ENCODE measurements around the gene NEDD4. TPM values are rescaled to one million over a fixed set of nuclear protein-coding genes. Genes with fewer than 3 reads are reported as not detected.

NEDD4 gene
- total RNA-seq, 1 experiment from 2014 or later = 56.8 TPM

DNA sequence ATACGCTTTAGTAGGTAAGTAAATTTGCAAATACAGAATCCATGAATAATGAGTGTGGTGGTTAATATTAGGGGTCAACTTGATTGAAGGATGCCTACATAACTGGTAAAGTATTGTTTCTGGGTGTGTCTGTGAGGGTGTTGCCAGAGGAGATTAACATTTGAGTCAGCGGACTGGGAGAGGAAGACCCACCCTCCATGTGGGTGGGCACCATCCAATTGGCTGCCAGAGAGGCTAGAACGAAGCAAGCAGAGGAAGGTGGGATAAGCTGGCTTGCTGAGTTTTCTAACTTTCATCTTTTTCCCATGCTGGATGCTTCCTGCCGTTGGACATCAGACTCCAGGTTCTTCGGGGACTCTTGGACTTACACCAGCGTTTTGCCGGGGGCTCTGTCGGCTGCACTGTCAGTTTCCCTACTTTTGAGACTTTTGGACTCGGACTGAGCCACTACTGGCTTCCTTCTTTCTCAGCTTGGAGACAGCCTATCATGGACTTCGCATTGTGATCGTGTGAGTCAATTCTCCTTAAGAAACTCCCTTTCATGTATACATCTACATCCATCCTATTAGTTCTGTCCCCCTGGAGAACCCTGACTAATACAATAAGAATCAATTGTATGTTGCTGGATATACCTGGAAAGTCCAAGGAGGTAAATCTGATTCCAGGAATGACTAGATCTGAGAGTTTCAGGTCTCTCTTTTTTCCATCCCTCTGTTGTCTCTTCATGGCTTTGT, 25.8 kb upstream of the NEDD4 start:
- H3K9me3 Mint-ChIP-seq (ENCODE audit: low read depth, unreplicated experiment) = peaks cover 6% of the 10 kb centered on the region
- CTCF ChIA-PET = interaction anchor here (0.9 to 1.8 kb wide), 4 partner anchors 10 to 471 kb away, joined by 3 to 5 read pairs (median 4); no protein-coding TSS in a partner anchor
- intact Hi-C loops (cut with micrococcal nuclease; ENCODE audit: unreplicated experiment) = loop anchor here (5.0 kb wide), 1 partner anchor 33 kb away; no protein-coding TSS in a partner anchor
- peak; percentile 55 for DNase-seq
- peak overlapping the region; percentile 32 for H3K27ac Mint-ChIP-seq (ENCODE audit: unreplicated experiment)
- H3K4me3 Mint-ChIP-seq (ENCODE audit: low read depth, unreplicated experiment) = peak overlapping the region; percentile 64
- peaks cover 27% of the 10 kb centered on the region for H3K36me3 Mint-ChIP-seq (ENCODE audit: insufficient read depth, unreplicated experiment)
- no peaks in the 10 kb centered on the region for H3K27me3 Mint-ChIP-seq (ENCODE audit: unreplicated experiment)
- TF ChIP-seq, protein P1, sequence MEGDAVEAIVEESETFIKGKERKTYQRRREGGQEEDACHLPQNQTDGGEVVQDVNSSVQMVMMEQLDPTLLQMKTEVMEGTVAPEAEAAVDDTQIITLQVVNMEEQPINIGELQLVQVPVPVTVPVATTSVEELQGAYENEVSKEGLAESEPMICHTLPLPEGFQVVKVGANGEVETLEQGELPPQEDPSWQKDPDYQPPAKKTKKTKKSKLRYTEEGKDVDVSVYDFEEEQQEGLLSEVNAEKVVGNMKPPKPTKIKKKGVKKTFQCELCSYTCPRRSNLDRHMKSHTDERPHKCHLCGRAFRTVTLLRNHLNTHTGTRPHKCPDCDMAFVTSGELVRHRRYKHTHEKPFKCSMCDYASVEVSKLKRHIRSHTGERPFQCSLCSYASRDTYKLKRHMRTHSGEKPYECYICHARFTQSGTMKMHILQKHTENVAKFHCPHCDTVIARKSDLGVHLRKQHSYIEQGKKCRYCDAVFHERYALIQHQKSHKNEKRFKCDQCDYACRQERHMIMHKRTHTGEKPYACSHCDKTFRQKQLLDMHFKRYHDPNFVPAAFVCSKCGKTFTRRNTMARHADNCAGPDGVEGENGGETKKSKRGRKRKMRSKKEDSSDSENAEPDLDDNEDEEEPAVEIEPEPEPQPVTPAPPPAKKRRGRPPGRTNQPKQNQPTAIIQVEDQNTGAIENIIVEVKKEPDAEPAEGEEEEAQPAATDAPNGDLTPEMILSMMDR (IDR thresholded peaks at IDR 0.05; ENCODE audit: unreplicated experiment) = no peak
- H3K4me1 Mint-ChIP-seq (ENCODE audit: low read depth, unreplicated experiment) = peaks cover 16% of the 10 kb centered on the region
- BruUV-seq (replicated peaks) = TSS peak; percentile 60

DNA sequence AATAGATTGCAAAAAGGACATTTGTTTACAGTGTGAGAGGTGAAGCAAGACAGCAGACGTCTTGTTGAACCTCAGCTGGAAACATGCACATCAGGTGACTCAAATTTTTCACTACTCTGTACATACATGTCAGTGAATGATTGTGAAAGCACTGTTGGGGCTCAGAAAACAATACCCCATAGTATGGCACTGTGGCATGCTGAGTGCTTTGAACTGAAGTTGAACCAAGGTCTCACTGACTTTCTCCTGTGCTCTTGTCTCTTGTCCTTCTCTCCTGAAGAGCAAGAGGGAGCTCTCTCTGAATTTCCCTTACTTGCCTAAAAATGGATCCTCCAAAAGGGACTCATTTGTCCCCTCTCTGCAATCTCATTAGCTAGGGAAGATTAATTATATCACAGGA, 24.5 kb upstream of the NEDD4 start:
- DNase-seq = no peak
- TF ChIP-seq, protein P1 (IDR thresholded peaks at IDR 0.05; ENCODE audit: unreplicated experiment) = peak; percentile 13
- CTCF ChIA-PET = interaction anchor here (0.6 to 1.2 kb wide), 6 partner anchors 18 to 473 kb away, joined by 3 to 4 read pairs (median 4); no protein-coding TSS in a partner anchor
- Mint-ChIP-seq H3K4me1 (ENCODE audit: low read depth, unreplicated experiment) (peaks cover 16% of the 10 kb centered on the region), H3K9me3 (ENCODE audit: low read depth, unreplicated experiment) (peaks cover 7% of the 10 kb centered on the region), H3K27me3 (ENCODE audit: unreplicated experiment) (no peaks in the 10 kb centered on the region), H3K36me3 (ENCODE audit: insufficient read depth, unreplicated experiment) (peaks cover 27% of the 10 kb centered on the region), H3K4me3 (ENCODE audit: low read depth, unreplicated experiment) (no peak overlapping the region), H3K27ac (ENCODE audit: unreplicated experiment) (no peak overlapping the region)
- BruUV-seq (replicated peaks) = no TSS peak
- intact Hi-C loops (cut with micrococcal nuclease; ENCODE audit: unreplicated experiment) = loop anchor here (5.0 kb wide), 1 partner anchor 34 kb away; no protein-coding TSS in a partner anchor

DNA sequence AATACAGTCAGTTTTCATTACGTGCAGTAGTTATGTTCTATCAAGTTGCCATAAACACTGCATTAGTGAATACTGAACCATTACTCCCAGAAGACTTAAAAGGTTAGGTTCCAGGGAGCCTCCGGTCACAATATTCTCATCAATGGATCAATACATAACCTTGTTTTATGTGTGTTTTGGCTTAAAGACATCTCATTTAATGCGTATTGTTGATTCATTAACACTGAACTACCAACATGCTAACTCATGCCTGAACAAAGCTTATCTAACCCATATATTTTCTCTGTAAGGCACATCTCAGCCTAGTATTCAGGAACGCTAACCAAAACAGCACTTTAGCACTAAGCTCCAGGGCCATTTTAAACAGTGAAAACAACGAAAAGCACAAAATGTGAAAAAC, 24.1 kb upstream of the NEDD4 start:
- intact Hi-C loops (cut with micrococcal nuclease; ENCODE audit: unreplicated experiment) = loop anchor here (5.0 kb wide), 1 partner anchor 35 kb away; no protein-coding TSS in a partner anchor
- Mint-ChIP-seq H3K27ac (ENCODE audit: unreplicated experiment) (no peak overlapping the region), H3K9me3 (ENCODE audit: low read depth, unreplicated experiment) (peaks cover 10% of the 10 kb centered on the region), H3K36me3 (ENCODE audit: insufficient read depth, unreplicated experiment) (peaks cover 27% of the 10 kb centered on the region), H3K27me3 (ENCODE audit: unreplicated experiment) (no peaks in the 10 kb centered on the region), H3K4me3 (ENCODE audit: low read depth, unreplicated experiment) (no peak overlapping the region), H3K4me1 (ENCODE audit: low read depth, unreplicated experiment) (peaks cover 16% of the 10 kb centered on the region)
- TF ChIP-seq, protein P1 (IDR thresholded peaks at IDR 0.05; ENCODE audit: unreplicated experiment) = no peak
- CTCF ChIA-PET = interaction anchor here (0.7 kb wide), 2 partner anchors 25 to 80 kb away, joined by 3 to 4 read pairs; no protein-coding TSS in a partner anchor
- BruUV-seq (replicated peaks) = no TSS peak
- DNase-seq = no peak

DNA sequence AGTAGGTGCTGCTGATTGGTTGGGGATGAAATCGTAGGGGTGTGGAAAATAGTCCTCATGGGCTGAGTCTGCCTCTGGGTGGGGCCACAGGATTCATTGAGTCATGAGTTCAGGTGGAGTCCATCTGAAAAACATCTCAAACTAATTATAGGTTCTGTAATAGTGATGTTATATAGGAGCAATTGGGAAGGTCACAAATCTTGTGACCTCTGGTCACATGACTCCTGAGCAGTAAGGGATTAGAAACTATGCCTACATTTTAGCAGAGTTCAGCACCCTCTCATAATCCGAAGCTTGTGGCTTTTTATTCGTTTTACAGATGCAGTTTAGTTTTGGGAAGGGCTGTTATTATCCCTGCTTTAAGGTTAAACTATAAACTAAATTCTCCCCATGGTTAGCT, 22.9 kb upstream of the NEDD4 start:
- no peak overlapping the region for H3K27ac Mint-ChIP-seq (ENCODE audit: unreplicated experiment)
- peaks cover 19% of the 10 kb centered on the region for H3K36me3 Mint-ChIP-seq (ENCODE audit: insufficient read depth, unreplicated experiment)
- H3K4me3 Mint-ChIP-seq (ENCODE audit: low read depth, unreplicated experiment) = no peak overlapping the region
- no TSS peak for BruUV-seq (replicated peaks)
- no peaks in the 10 kb centered on the region for H3K27me3 Mint-ChIP-seq (ENCODE audit: unreplicated experiment)
- H3K4me1 Mint-ChIP-seq (ENCODE audit: low read depth, unreplicated experiment) = peaks cover 16% of the 10 kb centered on the region
- no peak for DNase-seq
- peaks cover 10% of the 10 kb centered on the region for H3K9me3 Mint-ChIP-seq (ENCODE audit: low read depth, unreplicated experiment)
- CTCF ChIA-PET = interaction anchor here (0.5 kb wide), 1 partner anchor 179 kb away, joined by 4 read pairs; no protein-coding TSS in a partner anchor
- intact Hi-C loops (cut with micrococcal nuclease; ENCODE audit: unreplicated experiment) = loop anchor here (5.0 kb wide), 1 partner anchor 36 kb away; no protein-coding TSS in a partner anchor
- TF ChIP-seq, protein P1 (IDR thresholded peaks at IDR 0.05; ENCODE audit: unreplicated experiment) = no peak
